Retinal pigment epithelial cell (primary cell): Measurements from ENCODE around the gene TBCD.

Experiments
- DNase-seq: peaks from one replicate; pipeline ENCODE4 v3.0.0-alpha.2; 2010; ENCODE audit warnings: low read depth
- H3K4me3 ChIP-seq: 2 replicates; pipeline ENCODE4 v1.5.1; 2011; ENCODE audit warnings: mild to moderate bottlenecking, low read length, control low read depth, moderate library complexity
- CTCF ChIP-seq: conservative IDR thresholded peaks from 2 replicates; pipeline ENCODE4 v1.5.1; 2011; ENCODE audit warnings: low read depth, low read length, control low read depth, inconsistent platforms

TBCD gene

GRCh38 chr17:82865774-82866395 is 114.0 kb downstream of the TBCD start:
- no peak for TF ChIP-seq CTCF
- no peak overlapping the region for H3K4me3 ChIP-seq
- no peak for DNase-seq

GRCh38 chr17:82866590-82867191 is 114.8 kb downstream of the TBCD start:
- TF ChIP-seq CTCF = no peak
- no peak for DNase-seq
- H3K4me3 ChIP-seq = no peak overlapping the region

GRCh38 chr17:82867763-82868325 is 116.0 kb downstream of the TBCD start:
- no peak for DNase-seq
- no peak for TF ChIP-seq CTCF
- H3K4me3 ChIP-seq = no peak overlapping the region

DNA sequence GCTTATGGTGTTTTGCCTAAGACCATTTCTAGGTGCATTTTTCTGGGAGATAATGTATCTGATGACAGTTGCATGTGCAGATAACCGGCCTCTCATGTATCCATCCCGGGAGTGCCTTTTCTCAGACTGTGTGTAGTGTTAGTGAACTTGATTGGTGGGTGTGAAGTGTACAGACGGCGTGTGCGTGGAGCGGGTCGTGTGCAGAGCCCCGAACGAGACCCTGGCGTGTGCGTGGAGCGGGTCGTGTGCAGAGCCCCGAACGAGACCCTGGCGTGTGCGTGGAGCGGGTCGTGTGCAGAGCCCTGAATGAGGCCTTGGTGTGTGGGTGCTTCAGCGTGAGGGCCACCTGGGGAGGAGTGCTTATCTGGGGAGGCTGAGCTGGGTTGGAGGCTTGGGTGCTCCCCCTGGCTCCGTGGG is 116.9 kb downstream of the TBCD start:
- no peak for DNase-seq
- H3K4me3 ChIP-seq = no peak overlapping the region
- TF ChIP-seq CTCF = no peak

GRCh38 chr17:82869536-82869935 is 117.7 kb downstream of the TBCD start:
- H3K4me3 ChIP-seq = no peak overlapping the region
- DNase-seq = no peak
- no peak for TF ChIP-seq CTCF

DNA sequence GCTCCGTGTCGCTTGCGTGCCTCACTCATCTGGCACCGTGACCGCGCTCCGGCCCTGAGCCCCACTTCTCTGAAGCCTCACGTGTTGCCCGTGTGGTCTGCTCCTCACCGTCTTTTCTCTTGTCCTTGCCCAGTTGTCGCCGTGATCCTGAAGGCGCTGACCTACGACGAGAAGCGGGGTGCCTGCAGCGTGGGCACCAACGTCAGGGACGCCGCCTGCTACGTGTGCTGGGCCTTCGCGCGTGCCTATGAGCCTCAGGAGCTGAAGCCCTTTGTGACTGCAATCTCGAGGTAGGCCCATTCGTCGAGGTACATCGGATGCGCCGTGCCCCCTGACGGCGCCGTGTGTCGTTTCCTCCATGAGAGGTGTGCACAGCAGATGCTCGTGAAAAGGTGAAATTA is 118.2 kb downstream of the TBCD start:
- DNase-seq = no peak
- H3K4me3 ChIP-seq = no peak overlapping the region
- no peak for TF ChIP-seq CTCF

- DNase-seq = no peak
- no peak for TF ChIP-seq CTCF
- no peak overlapping the region for H3K4me3 ChIP-seq
These were observed 118.7 kb downstream of the TBCD start for GRCh38 chr17:82870541-82870940.
